ENCODE results near the gene TSPAN9. TPM values are rescaled to one million over a fixed set of nuclear protein-coding genes. Genes with fewer than 3 reads are reported as not detected.
A peak's percentile ranks its signal among the peaks of the same experiment; 100 is the strongest.

TSPAN9 gene
- total RNA-seq, 1 donor from 2014 or later, result 30.4 TPM

GRCh38 chr12:3320881-3321509 is 243.8 kb downstream of the TSPAN9 start:
- no peak for DNase-seq (ENCODE audit: low spot score, unreplicated experiment)
- Mint-ChIP-seq H3K27ac (no peak overlapping the region), H3K4me3 (ENCODE audit: low read depth) (no peak overlapping the region), H3K9me3 (ENCODE audit: low read depth) (no peaks in the 10 kb centered on the region), H3K4me1 (ENCODE audit: low read depth) (peaks cover 3% of the 10 kb centered on the region), H3K36me3 (ENCODE audit: insufficient read depth) (no peaks in the 10 kb centered on the region), H3K27me3 (peaks cover 29% of the 10 kb centered on the region)
- no peak for TF ChIP-seq CTCF (IDR thresholded peaks at IDR 0.05; ENCODE audit: unreplicated experiment)

- Mint-ChIP-seq H3K9me3 (ENCODE audit: low read depth) (no peaks in the 10 kb centered on the region), H3K4me1 (ENCODE audit: low read depth) (peaks cover 3% of the 10 kb centered on the region), H3K4me3 (ENCODE audit: low read depth) (no peak overlapping the region), H3K36me3 (ENCODE audit: insufficient read depth) (no peaks in the 10 kb centered on the region), H3K27me3 (peaks cover 36% of the 10 kb centered on the region), H3K27ac (no peak overlapping the region)
- TF ChIP-seq CTCF (IDR thresholded peaks at IDR 0.05; ENCODE audit: unreplicated experiment), result no peak
- DNase-seq (ENCODE audit: low spot score, unreplicated experiment), result no peak
Observed at GRCh38 chr12:3321881-3322280, 244.7 kb downstream of the TSPAN9 start.

GRCh38 chr12:3323002-3323685 is 246.0 kb downstream of the TSPAN9 start:
- Mint-ChIP-seq H3K27me3 (peaks cover 37% of the 10 kb centered on the region), H3K27ac (no peak overlapping the region), H3K4me3 (ENCODE audit: low read depth) (no peak overlapping the region), H3K36me3 (ENCODE audit: insufficient read depth) (no peaks in the 10 kb centered on the region), H3K4me1 (ENCODE audit: low read depth) (peaks cover 3% of the 10 kb centered on the region), H3K9me3 (ENCODE audit: low read depth) (no peaks in the 10 kb centered on the region)
- no peak for TF ChIP-seq CTCF (IDR thresholded peaks at IDR 0.05; ENCODE audit: unreplicated experiment)
- DNase-seq (ENCODE audit: low spot score, unreplicated experiment), result no peak

GRCh38 chr12:3325736-3326135 is 248.6 kb downstream of the TSPAN9 start:
- no peaks in the 10 kb centered on the region for H3K36me3 Mint-ChIP-seq (ENCODE audit: insufficient read depth)
- no peak for TF ChIP-seq CTCF (IDR thresholded peaks at IDR 0.05; ENCODE audit: unreplicated experiment)
- H3K9me3 Mint-ChIP-seq (ENCODE audit: low read depth), result no peaks in the 10 kb centered on the region
- no peaks in the 10 kb centered on the region for H3K4me1 Mint-ChIP-seq (ENCODE audit: low read depth)
- peaks cover 34% of the 10 kb centered on the region for H3K27me3 Mint-ChIP-seq
- no peak overlapping the region for H3K27ac Mint-ChIP-seq
- DNase-seq (ENCODE audit: low spot score, unreplicated experiment), result no peak
- H3K4me3 Mint-ChIP-seq (ENCODE audit: low read depth), result no peak overlapping the region

- no peaks in the 10 kb centered on the region for H3K4me1 Mint-ChIP-seq (ENCODE audit: low read depth)
- no peak overlapping the region for H3K27ac Mint-ChIP-seq
- H3K27me3 Mint-ChIP-seq, result peaks cover 34% of the 10 kb centered on the region
- peak; percentile 17 for TF ChIP-seq CTCF (IDR thresholded peaks at IDR 0.05; ENCODE audit: unreplicated experiment)
- H3K9me3 Mint-ChIP-seq (ENCODE audit: low read depth), result no peaks in the 10 kb centered on the region
- H3K36me3 Mint-ChIP-seq (ENCODE audit: insufficient read depth), result no peaks in the 10 kb centered on the region
- H3K4me3 Mint-ChIP-seq (ENCODE audit: low read depth), result no peak overlapping the region
- DNase-seq (ENCODE audit: low spot score, unreplicated experiment), result no peak
Observed at GRCh38 chr12:3326156-3326849, 249.1 kb downstream of the TSPAN9 start.
